Astrocyte (in vitro differentiated cells and primary cell): ENCODE data around the gene TRIO.

Experiments used
- CTCF ChIP-seq: IDR thresholded peaks from 2 replicates; pipeline ENCODE4 v1.5.1; 2011; ENCODE audit warnings: low read depth, mild to moderate bottlenecking, inconsistent platforms, low read length, moderate library complexity; ENCODE audit not compliant: insufficient read depth
- EZH2 ChIP-seq: IDR thresholded peaks from 2 replicates; pipeline ENCODE4 v1.6.1; 2012; ENCODE audit warnings: mild to moderate bottlenecking, low read length, inconsistent platforms; ENCODE audit not compliant: insufficient read depth

DNA sequence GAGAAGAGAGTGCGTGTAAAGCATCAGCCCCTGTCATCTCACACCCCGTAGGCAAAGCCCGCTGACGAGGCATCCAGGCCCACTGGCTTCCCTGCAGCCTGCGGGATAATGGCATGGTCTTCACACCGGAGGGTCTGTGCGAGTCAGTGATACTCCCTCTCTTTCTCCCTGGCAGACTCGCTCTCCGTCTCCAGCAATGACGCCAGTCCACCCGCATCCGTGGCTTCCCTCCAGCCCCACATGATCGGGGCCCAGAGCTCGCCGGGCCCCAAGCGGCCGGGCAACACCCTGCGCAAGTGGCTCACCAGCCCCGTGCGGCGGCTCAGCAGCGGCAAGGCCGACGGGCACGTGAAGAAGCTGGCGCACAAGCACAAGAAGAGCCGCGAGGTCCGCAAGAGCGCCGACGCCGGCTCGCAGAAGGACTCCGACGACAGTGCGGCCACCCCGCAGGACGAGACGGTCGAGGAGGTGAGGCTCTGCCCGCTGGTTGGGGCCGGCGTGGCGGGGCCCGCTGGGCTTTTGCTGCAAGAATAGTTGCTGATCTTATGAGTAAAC is 317.8 kb downstream of the TRIO start:
- TF ChIP-seq CTCF (no peak), EZH2 (no peak)
